WTC11 (cell line): ENCODE data around the gene IFNL2. TPM values are rescaled to one million over a fixed set of nuclear protein-coding genes. Genes with fewer than 3 reads are reported as not detected.
A peak's percentile ranks its signal among the peaks of the same experiment; 100 is the strongest.
"Not testable (repeated sequence)": the region's sequence is repeated elsewhere in the genome, so short reads cannot be mapped to it uniquely, and the experiment has no call there.

Experiments
- ATAC-seq: fragments of 200-7000 bp; cut with Tn5 transposase; 2 replicates; pipeline ENCODE4 v1.10.0; 2021; ENCODE audit warnings: mild to moderate bottlenecking, moderate library complexity
- CTCF ChIA-PET: fragments of 300-600 bp; sonication (Branson Sonifier 250); formaldehyde crosslinking; loops from one replicate; lab custom pipeline; 2021; ENCODE audit warnings: antibody characterized with exemption; lab: Charles Lee
- POLR2A ChIA-PET: fragments of 350-600 bp; sonication (Branson Sonifier 250); formaldehyde crosslinking; loops from one replicate; lab custom pipeline; 2021; ENCODE audit warnings: antibody characterized with exemption; lab: Charles Lee
- DNase-seq: peaks from one replicate; pipeline ENCODE4 v3.0.0; 2021; ENCODE audit warnings: low spot score
- H3K27ac Mint-ChIP-seq: 2 replicates; pipeline ENCODE4 v1.8.0; 2021; ENCODE audit warnings: mixed read lengths
- H3K27me3 Mint-ChIP-seq: 2 replicates; pipeline ENCODE4 v1.8.0; 2021; ENCODE audit warnings: low read depth, mild to moderate bottlenecking, moderate library complexity, mixed read lengths
- H3K36me3 Mint-ChIP-seq: 2 replicates; pipeline ENCODE4 v1.8.0; 2021; ENCODE audit warnings: mixed read lengths
- H3K4me1 Mint-ChIP-seq: 2 replicates; pipeline ENCODE4 v1.8.0; 2022; ENCODE audit warnings: mixed read lengths
- H3K4me3 Mint-ChIP-seq: 2 replicates; pipeline ENCODE4 v1.8.0; 2021; ENCODE audit warnings: mild to moderate bottlenecking, moderate library complexity, mixed read lengths
- H3K9me3 Mint-ChIP-seq: 2 replicates; pipeline ENCODE4 v1.8.0; 2021; ENCODE audit warnings: mixed read lengths
- ARID4B ChIP-seq: sonication (generic); formaldehyde crosslinking; IDR thresholded peaks from 2 replicates; pipeline ENCODE4 v1.8.0; 2023; ENCODE audit warnings: missing genetic modification reagents, mild to moderate bottlenecking, borderline replicate concordance
- ATF1 ChIP-seq: sonication (generic); formaldehyde crosslinking; IDR thresholded peaks from 2 replicates; pipeline ENCODE4 v1.8.1; 2023; ENCODE audit warnings: mild to moderate bottlenecking, moderate library complexity, missing genetic modification reagents
- ESRRA ChIP-seq: sonication (generic); formaldehyde crosslinking; IDR thresholded peaks from 2 replicates; pipeline ENCODE4 v1.8.1; 2022; ENCODE audit warnings: mild to moderate bottlenecking, missing genetic modification reagents, borderline replicate concordance
- GABPB1 ChIP-seq: sonication (generic); formaldehyde crosslinking; IDR thresholded peaks from 2 replicates; pipeline ENCODE4 v1.8.1; 2023; ENCODE audit warnings: mild to moderate bottlenecking, missing genetic modification reagents
- MXD4 ChIP-seq: fragments of 250-450 bp; sonication (Bioruptor Pico); IDR thresholded peaks from 2 replicates; pipeline ENCODE4 v1.8.0; 2021; ENCODE audit warnings: mild to moderate bottlenecking, moderate library complexity, borderline replicate concordance
- NR2C2 ChIP-seq: sonication (generic); formaldehyde crosslinking; IDR thresholded peaks from 2 replicates; pipeline ENCODE4 v1.8.0; 2022; ENCODE audit warnings: mild to moderate bottlenecking, missing genetic modification reagents
- RELA ChIP-seq: sonication (generic); formaldehyde crosslinking; IDR thresholded peaks from 2 replicates; pipeline ENCODE4 v1.8.1; 2022; ENCODE audit warnings: missing genetic modification reagents, mild to moderate bottlenecking, borderline replicate concordance
- SP1 ChIP-seq: sonication (generic); formaldehyde crosslinking; conservative IDR thresholded peaks from 2 replicates; pipeline ENCODE4 v1.8.1; 2022; ENCODE audit warnings: missing genetic modification reagents
- TEAD4 ChIP-seq: sonication (generic); formaldehyde crosslinking; IDR thresholded peaks from 2 replicates; pipeline ENCODE4 v1.8.0; 2022; ENCODE audit warnings: mild to moderate bottlenecking, missing genetic modification reagents
- TP53 ChIP-seq: sonication (generic); formaldehyde crosslinking; IDR thresholded peaks from 2 replicates; pipeline ENCODE4 v1.8.1; 2023; ENCODE audit warnings: mild to moderate bottlenecking, missing genetic modification reagents
- USF2 ChIP-seq: sonication (generic); formaldehyde crosslinking; IDR thresholded peaks from 2 replicates; pipeline ENCODE4 v1.8.1; 2023; ENCODE audit warnings: mild to moderate bottlenecking, missing genetic modification reagents, moderate library complexity
- total RNA-seq: library from RNA; stranded (reverse); gene quantifications from 3 replicates; pipeline ENCODE4 v1.2.3, GENCODE V29; 2021
- TF ChIP-seq, protein P1 (sequence below): sonication (generic); formaldehyde crosslinking; IDR thresholded peaks from 2 replicates; pipeline ENCODE4 v1.8.1; 2023; ENCODE audit warnings: mild to moderate bottlenecking, missing genetic modification reagents
- TF ChIP-seq, protein P2 (sequence below): sonication (generic); formaldehyde crosslinking; IDR thresholded peaks from 2 replicates; pipeline ENCODE4 v1.8.0; 2022; ENCODE audit warnings: mild to moderate bottlenecking, missing genetic modification reagents
- TF ChIP-seq, protein P3 (sequence below): fragments of 250-450 bp; sonication (Bioruptor Pico); IDR thresholded peaks from 2 replicates; pipeline ENCODE4 v1.9.0; 2021; ENCODE audit warnings: mild to moderate bottlenecking

IFNL2 gene
- total RNA-seq, 1 experiment from 2014 or later, result not detected

- TF ChIP-seq, protein P1, sequence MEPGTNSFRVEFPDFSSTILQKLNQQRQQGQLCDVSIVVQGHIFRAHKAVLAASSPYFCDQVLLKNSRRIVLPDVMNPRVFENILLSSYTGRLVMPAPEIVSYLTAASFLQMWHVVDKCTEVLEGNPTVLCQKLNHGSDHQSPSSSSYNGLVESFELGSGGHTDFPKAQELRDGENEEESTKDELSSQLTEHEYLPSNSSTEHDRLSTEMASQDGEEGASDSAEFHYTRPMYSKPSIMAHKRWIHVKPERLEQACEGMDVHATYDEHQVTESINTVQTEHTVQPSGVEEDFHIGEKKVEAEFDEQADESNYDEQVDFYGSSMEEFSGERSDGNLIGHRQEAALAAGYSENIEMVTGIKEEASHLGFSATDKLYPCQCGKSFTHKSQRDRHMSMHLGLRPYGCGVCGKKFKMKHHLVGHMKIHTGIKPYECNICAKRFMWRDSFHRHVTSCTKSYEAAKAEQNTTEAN (CRISPR knock-in tag), result peak; percentile 62; the same call in 1 of the 2 replicates
- TF ChIP-seq ARID4B (CRISPR knock-in tag), result peak; percentile 73; the same call in 1 of the 2 replicates
- peak; percentile 12; the same call in 1 of the 2 replicates for TF ChIP-seq TP53 (CRISPR knock-in tag)
- TF ChIP-seq NR2C2 (CRISPR knock-in tag), result no peak; the same call in 1 of the 2 replicates
- TF ChIP-seq TEAD4 (CRISPR knock-in tag), result no peak
- 0 out of 2 replicates have a peak, but pooled peaks have one; percentile 21 for TF ChIP-seq USF2 (CRISPR knock-in tag)
These were observed 2.8 kb upstream of the IFNL2 start (continued) for GRCh38 chr19:39265321-39265916.

- H3K27me3 Mint-ChIP-seq, result peaks cover 68% of the 10 kb centered on the region
- CTCF ChIA-PET, H3K9me3 Mint-ChIP-seq, H3K27ac Mint-ChIP-seq, DNase-seq, H3K4me1 Mint-ChIP-seq, H3K4me3 Mint-ChIP-seq, H3K36me3 Mint-ChIP-seq, POLR2A ChIA-PET, ATAC-seq: not testable (repeated sequence)
These were observed 481 bp downstream of the IFNL2 start for GRCh38 chr19:39268531-39269223.

GRCh38 chr19:39269369-39269768 lies 1.2 kb downstream of the IFNL2 start:
- POLR2A ChIA-PET, H3K4me3 Mint-ChIP-seq, H3K36me3 Mint-ChIP-seq, H3K4me1 Mint-ChIP-seq, DNase-seq, H3K27ac Mint-ChIP-seq, ATAC-seq, CTCF ChIA-PET, H3K9me3 Mint-ChIP-seq: not testable (repeated sequence)
- peaks cover 61% of the 10 kb centered on the region for H3K27me3 Mint-ChIP-seq

GRCh38 chr19:39270036-39270871 lies 2.1 kb downstream of the IFNL2 start:
- ATAC-seq (no peak), DNase-seq (no peak)
- Mint-ChIP-seq H3K4me1 (0 out of 2 replicates have a peak, but pooled peaks cover 2% of the 10 kb centered on the region), H3K36me3 (no peaks in the 10 kb centered on the region), H3K27ac (no peak overlapping the region), H3K4me3 (no peak overlapping the region), H3K27me3 (peaks cover 52% of the 10 kb centered on the region), H3K9me3 (no peaks in the 10 kb centered on the region)
- CTCF ChIA-PET, result interaction anchor here (1.4 kb wide), 1 partner anchor 58 kb away, joined by 3 read pairs; no protein-coding TSS in a partner anchor
- POLR2A ChIA-PET, result no interaction called here
- TF ChIP-seq USF2 (CRISPR knock-in tag), result no peak
- TF ChIP-seq, protein P2, sequence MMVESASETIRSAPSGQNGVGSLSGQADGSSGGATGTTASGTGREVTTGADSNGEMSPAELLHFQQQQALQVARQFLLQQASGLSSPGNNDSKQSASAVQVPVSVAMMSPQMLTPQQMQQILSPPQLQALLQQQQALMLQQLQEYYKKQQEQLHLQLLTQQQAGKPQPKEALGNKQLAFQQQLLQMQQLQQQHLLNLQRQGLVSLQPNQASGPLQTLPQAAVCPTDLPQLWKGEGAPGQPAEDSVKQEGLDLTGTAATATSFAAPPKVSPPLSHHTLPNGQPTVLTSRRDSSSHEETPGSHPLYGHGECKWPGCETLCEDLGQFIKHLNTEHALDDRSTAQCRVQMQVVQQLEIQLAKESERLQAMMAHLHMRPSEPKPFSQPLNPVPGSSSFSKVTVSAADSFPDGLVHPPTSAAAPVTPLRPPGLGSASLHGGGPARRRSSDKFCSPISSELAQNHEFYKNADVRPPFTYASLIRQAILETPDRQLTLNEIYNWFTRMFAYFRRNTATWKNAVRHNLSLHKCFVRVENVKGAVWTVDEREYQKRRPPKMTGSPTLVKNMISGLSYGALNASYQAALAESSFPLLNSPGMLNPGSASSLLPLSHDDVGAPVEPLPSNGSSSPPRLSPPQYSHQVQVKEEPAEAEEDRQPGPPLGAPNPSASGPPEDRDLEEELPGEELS, result no peak
- no peak for TF ChIP-seq SP1 (CRISPR knock-in tag)
- TF ChIP-seq, protein P3, sequence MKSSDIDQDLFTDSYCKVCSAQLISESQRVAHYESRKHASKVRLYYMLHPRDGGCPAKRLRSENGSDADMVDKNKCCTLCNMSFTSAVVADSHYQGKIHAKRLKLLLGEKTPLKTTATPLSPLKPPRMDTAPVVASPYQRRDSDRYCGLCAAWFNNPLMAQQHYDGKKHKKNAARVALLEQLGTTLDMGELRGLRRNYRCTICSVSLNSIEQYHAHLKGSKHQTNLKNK (CRISPR knock-in tag), result no peak
- TF ChIP-seq ESRRA (CRISPR knock-in tag), result no peak
- no peak for TF ChIP-seq GABPB1 (CRISPR knock-in tag)
- no peak for TF ChIP-seq RELA (CRISPR knock-in tag)
- no peak for TF ChIP-seq MXD4 (CRISPR knock-in tag)
- TF ChIP-seq ATF1 (CRISPR knock-in tag), result no peak
